AG04450 (cell line): ENCODE measurements around the gene CAV2. TPM values are rescaled to one million over a fixed set of nuclear protein-coding genes. Genes with fewer than 3 reads are reported as not detected.

Experiments used
- CTCF ChIA-PET: fragments of 300-600, 350-600 bp; formaldehyde crosslinking; extraction: SDS; loops from one replicate; lab custom pipeline; 2022; ENCODE audit warnings: antibody characterized with exemption, inconsistent platforms; lab: Charles Lee
- POLR2A ChIA-PET: fragments of 350-600 bp; formaldehyde crosslinking; extraction: SDS; loops from one replicate; lab custom pipeline; 2021; ENCODE audit warnings: antibody characterized with exemption, inconsistent platforms; lab: Yijun Ruan, JAX
- DNase-seq: peaks from one replicate; pipeline ENCODE4 v3.0.0-alpha.2; 2011; ENCODE audit warnings: low read depth, low spot score
- H3K27ac ChIP-seq: one replicate; pipeline ENCODE4 v1.5.1; 2012; ENCODE audit warnings: low read depth, low read length, control low read depth
- H3K27me3 ChIP-seq: one replicate; pipeline ENCODE4 v1.6.0; 2012; ENCODE audit warnings: low read length; ENCODE audit not compliant: control insufficient read depth, insufficient read depth
- H3K4me3 ChIP-seq: 2 replicates; pipeline ENCODE4 v1.5.1; 2011; ENCODE audit warnings: mild to moderate bottlenecking, low read depth, low read length, control low read depth
- H3K9me3 ChIP-seq: 2 replicates; pipeline ENCODE4 v1.5.1; 2012; ENCODE audit warnings: low read length; ENCODE audit not compliant: control insufficient read depth, insufficient read depth
- polyA plus RNA-seq: library from polyadenylated mRNA; depleted of rRNA; stranded (reverse); fragments of >200 nt; gene quantifications from 2 replicates; pipeline ENCODE4 v1.2.3, GENCODE V29; 2011; rRNA removed
- TF ChIP-seq, protein P1 (sequence below): IDR thresholded peaks from 2 replicates; pipeline ENCODE4 v1.5.1; 2011; ENCODE audit warnings: low read depth, low read length, control low read depth, inconsistent platforms

The CAV2 gene
- polyA plus RNA-seq, 1 experiment = 265 TPM

DNA sequence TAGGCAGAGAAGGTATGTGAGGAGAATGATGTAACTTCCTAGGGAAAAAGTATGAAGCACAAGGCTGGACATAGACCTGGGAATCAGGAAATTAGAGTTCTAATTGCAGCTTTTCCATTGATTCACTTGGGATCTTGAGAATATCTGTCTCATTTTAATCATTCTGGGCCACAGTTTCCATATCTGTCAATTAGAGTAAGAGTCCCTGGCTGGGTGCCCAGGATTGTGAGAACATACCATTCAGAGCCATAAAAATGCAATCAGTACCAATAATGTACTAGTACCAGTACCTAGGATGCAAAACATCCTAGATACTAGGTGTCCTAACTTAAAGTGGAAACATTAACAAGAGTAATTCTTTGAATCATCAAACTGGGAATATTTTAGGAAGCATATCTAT lies 54.9 kb downstream of the CAV2 start:
- DNase-seq = no peak
- TF ChIP-seq, protein P1, sequence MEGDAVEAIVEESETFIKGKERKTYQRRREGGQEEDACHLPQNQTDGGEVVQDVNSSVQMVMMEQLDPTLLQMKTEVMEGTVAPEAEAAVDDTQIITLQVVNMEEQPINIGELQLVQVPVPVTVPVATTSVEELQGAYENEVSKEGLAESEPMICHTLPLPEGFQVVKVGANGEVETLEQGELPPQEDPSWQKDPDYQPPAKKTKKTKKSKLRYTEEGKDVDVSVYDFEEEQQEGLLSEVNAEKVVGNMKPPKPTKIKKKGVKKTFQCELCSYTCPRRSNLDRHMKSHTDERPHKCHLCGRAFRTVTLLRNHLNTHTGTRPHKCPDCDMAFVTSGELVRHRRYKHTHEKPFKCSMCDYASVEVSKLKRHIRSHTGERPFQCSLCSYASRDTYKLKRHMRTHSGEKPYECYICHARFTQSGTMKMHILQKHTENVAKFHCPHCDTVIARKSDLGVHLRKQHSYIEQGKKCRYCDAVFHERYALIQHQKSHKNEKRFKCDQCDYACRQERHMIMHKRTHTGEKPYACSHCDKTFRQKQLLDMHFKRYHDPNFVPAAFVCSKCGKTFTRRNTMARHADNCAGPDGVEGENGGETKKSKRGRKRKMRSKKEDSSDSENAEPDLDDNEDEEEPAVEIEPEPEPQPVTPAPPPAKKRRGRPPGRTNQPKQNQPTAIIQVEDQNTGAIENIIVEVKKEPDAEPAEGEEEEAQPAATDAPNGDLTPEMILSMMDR = no peak
- Histone ChIP-seq H3K4me3 (no peak overlapping the region), H3K27me3 (no peaks in the 10 kb centered on the region), H3K27ac (no peak overlapping the region), H3K9me3 (no peaks in the 10 kb centered on the region)
- ChIA-PET POLR2A (interaction anchor here (0.7 kb wide), 1 partner anchor 9 kb away, joined by 3 read pairs; no protein-coding TSS in a partner anchor), CTCF (interaction anchor here (1.7 kb wide), 1 partner anchor 296 kb away, joined by 11 read pairs; no protein-coding TSS in a partner anchor)

DNA sequence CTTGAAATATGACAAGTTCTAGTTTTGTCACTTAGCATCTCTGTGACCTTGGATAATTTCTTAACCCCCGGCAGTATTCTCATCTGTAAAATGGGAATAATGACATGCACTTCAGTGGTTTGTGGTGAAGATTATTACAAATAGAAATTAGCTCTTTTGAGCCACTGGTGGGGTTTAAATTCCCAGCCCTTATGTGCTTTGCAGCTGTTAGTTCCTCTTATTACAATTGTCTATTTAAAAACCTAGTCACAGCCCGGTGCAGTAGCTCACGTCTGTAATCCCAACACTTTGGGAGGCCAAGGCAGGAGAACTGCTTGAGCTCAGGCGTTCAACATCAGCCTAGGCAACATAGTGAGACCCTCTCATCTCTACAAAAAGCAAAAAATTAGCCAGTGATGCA lies 55.4 kb downstream of the CAV2 start:
- ChIA-PET CTCF (interaction anchor here (0.9 to 1.7 kb wide), 2 partner anchors 296 to 375 kb away, joined by 3 to 11 read pairs; no protein-coding TSS in a partner anchor), POLR2A (interaction anchor here (0.7 kb wide), 1 partner anchor 9 kb away, joined by 4 read pairs; no protein-coding TSS in a partner anchor)
- no peaks in the 10 kb centered on the region for H3K9me3 ChIP-seq
- no peak overlapping the region for H3K4me3 ChIP-seq
- no peak overlapping the region for H3K27ac ChIP-seq
- TF ChIP-seq, protein P1 = no peak
- no peaks in the 10 kb centered on the region for H3K27me3 ChIP-seq
- no peak for DNase-seq

DNA sequence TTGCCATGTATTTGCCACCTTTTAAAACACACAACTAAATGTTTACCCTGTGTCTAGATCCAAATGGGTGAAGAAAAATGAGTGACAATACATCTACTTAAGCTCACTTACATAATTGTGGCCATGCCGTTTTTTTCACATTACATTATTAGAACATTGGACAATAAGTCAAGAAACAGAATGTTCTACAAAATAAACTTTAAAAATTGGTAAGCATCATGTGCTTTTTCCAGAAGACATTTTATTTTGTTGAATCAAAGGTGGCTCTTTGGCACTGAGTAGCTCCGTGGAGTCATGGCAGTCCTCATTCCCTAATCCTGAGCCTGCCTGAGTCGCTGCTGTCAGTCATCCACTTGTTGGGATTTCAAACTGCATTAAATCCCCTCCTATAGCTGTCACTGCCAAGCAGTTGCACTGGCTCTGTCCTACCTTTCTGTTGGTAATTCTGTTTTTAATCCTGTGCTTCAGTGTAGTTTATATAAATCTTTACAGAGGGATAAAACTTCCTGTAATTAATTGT lies 57.6 kb downstream of the CAV2 start:
- TF ChIP-seq, protein P1 = no peak
- CTCF ChIA-PET = interaction anchor here (0.7 kb wide), 1 partner anchor 299 kb away, joined by 3 read pairs; no protein-coding TSS in a partner anchor
- H3K27ac ChIP-seq = no peak overlapping the region

DNA sequence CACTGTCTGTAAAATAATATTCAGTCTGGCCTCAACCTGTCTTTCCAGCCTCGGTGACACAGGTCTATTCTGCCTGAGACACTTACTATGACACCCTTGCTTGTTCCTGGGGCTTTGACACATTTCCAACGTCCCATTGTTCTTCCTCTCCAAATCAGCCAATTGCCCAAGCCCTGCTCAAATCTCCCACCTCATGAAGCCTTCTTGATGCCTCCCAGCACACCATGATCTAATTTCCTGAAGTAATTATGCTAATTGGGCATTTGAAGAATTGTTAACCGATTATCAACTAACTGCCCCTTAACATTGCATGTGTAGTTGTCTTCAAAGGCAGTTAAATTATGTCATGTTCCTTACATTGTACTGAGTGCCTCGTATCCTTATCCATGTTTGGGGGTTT lies 58.4 kb downstream of the CAV2 start:
- no peak overlapping the region for H3K4me3 ChIP-seq
- ChIA-PET POLR2A (interaction anchor here (1.6 kb wide), 1 partner anchor 11 kb away, joined by 6 read pairs; no protein-coding TSS in a partner anchor), CTCF (no interaction called here)
- no peak overlapping the region for H3K27ac ChIP-seq
- DNase-seq = no peak
- no peaks in the 10 kb centered on the region for H3K27me3 ChIP-seq
- TF ChIP-seq, protein P1 = no peak
- H3K9me3 ChIP-seq = no peaks in the 10 kb centered on the region

More for the DNA sequence above, 57.6 kb downstream of the CAV2 start:
- no peak for DNase-seq
- Histone ChIP-seq H3K9me3 (no peaks in the 10 kb centered on the region), H3K27me3 (no peaks in the 10 kb centered on the region), H3K4me3 (no peak overlapping the region)
- POLR2A ChIA-PET = interaction anchor here (1.6 kb wide), 1 partner anchor 10 kb away, joined by 6 read pairs; no protein-coding TSS in a partner anchor

Other genes starting within 250 kb of the CAV2 start
- gene CAV1, start 25.3 kb downstream of the CAV2 start, polyA plus RNA-seq = 1,209 and 1,356 TPM in 2 replicates
- 15.5 and 20.8 TPM in 2 replicates for gene MET, start 172.5 kb downstream of the CAV2 start, polyA plus RNA-seq